ENCODE measurements around the gene PCSK5. TPM values are rescaled to one million over a fixed set of nuclear protein-coding genes. Genes with fewer than 3 reads are reported as not detected.

Gene PCSK5
- total RNA-seq, 2 donors from 2014 or later: 2.5 to 3.5 TPM

GRCh38 chr9:76082057-76082456 is 191.6 kb downstream of the PCSK5 start:
- peaks cover 14% of the 10 kb centered on the region for H3K9me3 Mint-ChIP-seq
- Histone ChIP-seq H3K4me3 (ENCODE audit: low read length) (no peak overlapping the region), H3K9ac (ENCODE audit: extremely low read depth, low read length, poor library complexity, severe bottlenecking) (no peak overlapping the region), H3K9me3 (ENCODE audit: control insufficient read depth, low read length) (peaks cover 4% of the 10 kb centered on the region), H3K27ac (ENCODE audit: low read depth, low read length) (no peak overlapping the region), H3K27me3 (ENCODE audit: control insufficient read depth, insufficient read depth, low read length, poor library complexity, severe bottlenecking) (no peaks in the 10 kb centered on the region), H3K36me3 (ENCODE audit: control insufficient read depth, insufficient read depth, low read length) (no peaks in the 10 kb centered on the region), H3K4me1 (ENCODE audit: control insufficient read depth, insufficient read depth, low read length) (no peaks in the 10 kb centered on the region)
- H3K36me3 Mint-ChIP-seq (ENCODE audit: low read depth): no peaks in the 10 kb centered on the region
- no peak for DNase-seq
- no peak for TF ChIP-seq CTCF (conservative IDR thresholded peaks at IDR 0.05)
- H3K4me1 Mint-ChIP-seq: no peaks in the 10 kb centered on the region
- no peaks in the 10 kb centered on the region for H3K27me3 Mint-ChIP-seq (ENCODE audit: insufficient read depth)
- no peak overlapping the region for H3K4me3 Mint-ChIP-seq
- H3K27ac Mint-ChIP-seq: no peak overlapping the region

GRCh38 chr9:76085596-76085995 is 195.1 kb downstream of the PCSK5 start:
- no peak overlapping the region for H3K27ac ChIP-seq (ENCODE audit: low read depth, low read length)
- 94% methylated on average over 2 of the region's 2 CpGs; no CpG with 5 or more reads in 1 of the 2 experiments for WGBS, 2 experiments (ENCODE audit: insufficient coverage in 1 of 2, insufficient read length in 1 of 2)
- no peaks in the 10 kb centered on the region for H3K9me3 ChIP-seq (ENCODE audit: control insufficient read depth, low read length)
- no peaks in the 10 kb centered on the region for H3K4me1 ChIP-seq (ENCODE audit: control insufficient read depth, insufficient read depth, low read length)
- H3K4me1 Mint-ChIP-seq: no peaks in the 10 kb centered on the region
- H3K9ac ChIP-seq (ENCODE audit: extremely low read depth, low read length, poor library complexity, severe bottlenecking): no peak overlapping the region
- no peak for DNase-seq
- no peak for TF ChIP-seq CTCF (conservative IDR thresholded peaks at IDR 0.05)
- no peaks in the 10 kb centered on the region for H3K36me3 ChIP-seq (ENCODE audit: control insufficient read depth, insufficient read depth, low read length)
- no peak overlapping the region for H3K4me3 Mint-ChIP-seq
- no peak overlapping the region for H3K27ac Mint-ChIP-seq
- H3K36me3 Mint-ChIP-seq (ENCODE audit: low read depth): no peaks in the 10 kb centered on the region
- H3K9me3 Mint-ChIP-seq: no peaks in the 10 kb centered on the region
- H3K4me3 ChIP-seq (ENCODE audit: low read length): no peak overlapping the region
- no peaks in the 10 kb centered on the region for H3K27me3 ChIP-seq (ENCODE audit: control insufficient read depth, insufficient read depth, low read length, poor library complexity, severe bottlenecking)
- no peaks in the 10 kb centered on the region for H3K27me3 Mint-ChIP-seq (ENCODE audit: insufficient read depth)

GRCh38 chr9:76086539-76086938 is 196.1 kb downstream of the PCSK5 start:
- H3K4me1 ChIP-seq (ENCODE audit: control insufficient read depth, insufficient read depth, low read length): no peaks in the 10 kb centered on the region
- 96 to 100% methylated on average over 1 of the region's 1 CpG for WGBS, 2 experiments (ENCODE audit: insufficient coverage in 1 of 2, insufficient read length in 1 of 2)
- H3K9ac ChIP-seq (ENCODE audit: extremely low read depth, low read length, poor library complexity, severe bottlenecking): no peak overlapping the region
- H3K4me3 Mint-ChIP-seq: no peak overlapping the region
- H3K27me3 ChIP-seq (ENCODE audit: control insufficient read depth, insufficient read depth, low read length, poor library complexity, severe bottlenecking): no peaks in the 10 kb centered on the region
- TF ChIP-seq CTCF (conservative IDR thresholded peaks at IDR 0.05): peak; percentile 34
- no peak for DNase-seq
- no peak overlapping the region for H3K27ac ChIP-seq (ENCODE audit: low read depth, low read length)
- no peaks in the 10 kb centered on the region for H3K36me3 Mint-ChIP-seq (ENCODE audit: low read depth)
- no peak overlapping the region for H3K27ac Mint-ChIP-seq
- H3K36me3 ChIP-seq (ENCODE audit: control insufficient read depth, insufficient read depth, low read length): no peaks in the 10 kb centered on the region
- H3K9me3 ChIP-seq (ENCODE audit: control insufficient read depth, low read length): no peaks in the 10 kb centered on the region
- H3K4me1 Mint-ChIP-seq: no peaks in the 10 kb centered on the region
- no peaks in the 10 kb centered on the region for H3K9me3 Mint-ChIP-seq
- H3K27me3 Mint-ChIP-seq (ENCODE audit: insufficient read depth): no peaks in the 10 kb centered on the region
- no peak overlapping the region for H3K4me3 ChIP-seq (ENCODE audit: low read length)

Data from endodermal cell (in vitro differentiated cells).